NCI-H187 treated with DMSO at 0.1 percent for 48 hours (cell line): ENCODE results near the gene MRM1.

Experiments
- DNase-seq: peaks from one replicate; lab custom pipeline; 2025; lab: John Stamatoyannopoulos, UW

Gene MRM1

DNA sequence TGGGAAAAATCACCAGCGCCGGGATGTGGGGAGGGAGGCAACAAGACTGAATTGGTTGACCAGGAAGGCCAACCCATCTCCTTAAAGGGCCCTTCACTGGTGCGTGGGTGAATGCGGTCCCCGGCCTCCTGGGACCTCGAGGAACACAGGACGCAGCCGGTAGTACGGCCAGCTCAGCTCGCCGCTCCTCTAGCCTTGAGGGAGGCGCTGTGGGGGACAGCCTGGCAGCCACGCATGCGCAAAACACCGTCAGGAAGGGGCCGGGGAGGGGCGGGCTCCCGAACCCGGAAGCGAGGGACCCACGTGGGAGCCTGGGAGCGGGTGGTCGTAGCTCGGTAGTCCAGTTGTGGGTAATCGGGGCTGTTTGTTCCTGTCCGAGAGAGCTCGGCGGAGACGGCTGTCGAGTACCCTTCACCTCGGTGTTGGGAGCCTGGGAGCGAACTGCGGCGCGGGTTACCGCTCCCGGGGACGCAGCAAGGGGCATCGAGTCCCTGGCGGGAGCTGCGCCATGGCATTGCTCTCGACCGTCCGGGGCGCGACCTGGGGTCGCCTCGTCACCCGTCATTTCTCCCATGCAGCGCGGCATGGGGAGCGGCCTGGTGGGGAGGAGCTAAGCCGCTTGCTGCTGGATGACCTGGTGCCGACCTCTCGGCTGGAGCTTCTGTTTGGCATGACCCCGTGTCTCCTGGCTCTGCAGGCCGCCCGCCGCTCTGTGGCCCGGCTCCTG is at the start of gene MRM1:
TSS of gene MRM1 (plus strand) at position 281 of the 727 bp plus-strand sequence. CDS start at position 509, 228 bp downstream.
- peak; percentile 11 for DNase-seq

DNA sequence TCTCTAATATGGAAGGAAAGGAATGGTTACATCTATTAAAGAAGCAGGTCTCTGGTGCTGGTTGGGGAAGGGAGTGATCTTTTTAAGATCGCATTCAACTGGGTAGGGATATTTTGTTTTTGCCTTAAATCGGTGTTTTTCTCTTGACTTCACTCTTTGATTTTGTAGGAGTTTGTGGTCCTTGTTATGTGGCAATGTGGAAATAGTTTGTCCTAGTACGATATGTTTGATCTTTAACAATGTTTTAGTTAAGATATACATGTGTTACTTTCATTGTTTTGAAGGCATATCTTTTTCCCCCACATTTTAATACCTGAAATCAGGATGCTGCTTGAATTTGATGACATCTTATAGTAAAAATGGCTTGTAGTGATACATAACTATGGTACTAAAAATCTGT is 47.9 kb upstream of the MRM1 start:
- no peak for DNase-seq

- DNase-seq: no peak
Observed at GRCh38 chr17:36566081-36566480, 35.3 kb upstream of the MRM1 start.

DNA sequence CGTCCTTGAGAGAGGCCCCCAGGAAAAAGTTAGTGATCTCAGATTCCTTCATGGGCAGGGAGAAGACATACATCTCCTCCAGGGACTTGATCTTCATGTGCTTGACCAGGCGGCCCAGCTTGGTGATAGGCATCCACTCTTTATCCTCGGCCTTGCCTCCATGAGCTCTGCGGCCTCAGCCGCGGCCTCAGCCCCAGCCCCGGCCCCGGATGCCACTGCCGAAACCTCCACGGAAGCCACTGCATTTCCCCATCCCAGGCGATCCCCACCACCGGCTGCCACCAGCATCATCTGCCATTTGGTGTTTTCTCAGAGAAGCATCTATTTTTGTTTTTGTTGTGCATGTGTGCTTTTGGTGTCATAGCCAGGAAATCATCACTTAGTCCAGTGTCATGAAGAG is 26.4 kb upstream of the MRM1 start:
- no peak for DNase-seq

DNA sequence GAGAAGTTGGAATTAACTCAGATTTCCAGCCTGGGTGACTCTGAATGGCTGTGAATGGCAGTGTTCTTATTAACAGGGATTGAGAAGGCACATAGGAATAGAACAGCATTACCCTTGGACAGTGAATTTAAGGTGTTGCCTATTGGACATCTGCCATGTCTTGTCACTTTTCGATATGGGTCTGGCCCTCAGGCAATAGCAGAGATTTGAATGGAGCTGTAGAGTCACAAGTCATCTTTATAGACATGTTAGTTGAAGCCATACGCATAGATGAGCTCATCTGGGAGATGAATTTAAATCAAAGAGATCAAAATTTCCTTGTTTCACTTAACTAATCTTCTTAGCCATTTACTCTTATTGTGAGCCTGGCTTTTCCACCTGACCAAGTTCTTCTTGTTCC is 24.6 kb upstream of the MRM1 start:
- no peak for DNase-seq

- no peak for DNase-seq
Observed at GRCh38 chr17:36578671-36579070, 22.7 kb upstream of the MRM1 start.

GRCh38 chr17:36583787-36584186 is 17.6 kb upstream of the MRM1 start:
- no peak for DNase-seq

DNA sequence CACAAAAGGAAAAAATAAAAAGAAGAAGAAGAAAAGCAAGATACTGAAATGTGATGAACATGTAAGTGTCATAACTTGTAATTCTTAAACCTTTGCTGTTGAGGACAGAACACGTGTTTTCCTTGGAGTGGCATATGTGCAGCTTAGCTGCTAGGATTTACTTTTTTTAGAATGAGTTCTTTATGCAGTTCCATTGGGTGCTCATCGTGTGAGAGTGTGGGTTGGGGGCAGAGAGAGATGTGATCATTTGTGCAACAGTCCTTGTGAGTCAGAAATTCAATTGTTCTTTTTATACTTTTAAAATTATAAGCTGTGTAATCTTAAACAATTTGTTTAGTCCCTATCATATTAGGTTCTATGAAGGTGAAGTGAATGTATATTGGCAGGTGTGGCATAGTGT is 15.2 kb upstream of the MRM1 start:
- no peak for DNase-seq

DNA sequence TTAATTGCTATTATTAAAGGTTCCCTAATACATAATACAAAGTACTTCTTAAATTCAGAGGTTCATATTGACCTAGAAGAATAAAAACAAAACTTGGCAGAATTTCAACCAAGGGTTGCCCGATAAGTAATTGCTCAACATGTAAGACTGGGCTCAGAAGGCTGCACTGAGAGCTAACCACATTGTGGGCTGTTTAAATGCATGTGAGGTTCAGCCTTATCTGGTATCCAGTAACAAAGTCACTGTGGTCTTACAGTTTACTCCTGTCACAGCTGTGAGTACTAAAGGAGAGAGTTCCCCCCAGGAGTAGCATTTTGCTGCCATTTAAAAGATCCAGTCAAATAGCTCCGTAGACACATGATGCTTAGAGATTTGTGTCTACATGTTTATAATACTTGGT is 11.3 kb upstream of the MRM1 start:
- no peak for DNase-seq

GRCh38 chr17:36591434-36592315 is 9.7 kb upstream of the MRM1 start, which contains the start of gene DHRS11:
Gene DHRS11, plus strand, starts transcription at chr17:36591879. Its CDS starts 131 bp downstream, at chr17:36592010.
- DNase-seq: peak; percentile 18

GRCh38 chr17:36592316-36592715 is 9.1 kb upstream of the MRM1 start:
- no peak for DNase-seq

- DNase-seq: peak; percentile 28
Observed at GRCh38 chr17:36592716-36593321, 8.6 kb upstream of the MRM1 start.

- DNase-seq: no peak
Observed at GRCh38 chr17:36593656-36594316, 7.6 kb upstream of the MRM1 start.

DNA sequence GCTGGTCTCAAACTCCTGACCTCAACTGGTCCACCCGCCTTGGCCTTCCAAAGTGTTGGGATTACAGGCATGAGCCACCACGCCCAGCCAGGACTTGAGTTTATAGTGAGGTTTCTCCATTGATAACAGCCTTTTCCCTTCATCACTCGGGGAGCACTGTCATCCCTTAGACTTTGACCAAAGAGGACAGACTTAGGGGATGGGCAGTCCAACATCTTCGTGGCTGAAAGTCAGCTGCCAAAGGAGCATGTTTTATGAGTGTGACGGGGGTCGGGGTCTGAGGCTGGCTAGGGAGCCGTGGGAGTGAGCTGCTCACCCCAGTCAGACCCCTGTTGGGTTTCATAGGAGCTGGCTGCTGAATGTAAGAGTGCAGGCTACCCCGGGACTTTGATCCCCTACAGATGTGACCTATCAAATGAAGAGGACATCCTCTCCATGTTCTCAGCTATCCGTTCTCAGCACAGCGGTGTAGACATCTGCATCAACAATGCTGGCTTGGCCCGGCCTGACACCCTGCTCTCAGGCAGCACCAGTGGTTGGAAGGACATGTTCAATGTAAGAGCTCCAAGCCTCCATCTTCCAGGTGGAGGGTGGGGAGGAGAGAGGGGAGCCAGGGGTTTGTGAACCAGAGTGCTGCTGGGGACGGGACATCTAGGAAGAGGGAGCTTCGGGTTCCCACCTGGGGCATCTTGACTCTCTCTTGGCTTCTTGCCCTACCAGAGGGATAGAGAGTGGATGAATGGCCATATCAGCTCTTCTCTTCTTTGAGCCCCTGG is 6.6 kb upstream of the MRM1 start:
- DNase-seq: no peak

DNA sequence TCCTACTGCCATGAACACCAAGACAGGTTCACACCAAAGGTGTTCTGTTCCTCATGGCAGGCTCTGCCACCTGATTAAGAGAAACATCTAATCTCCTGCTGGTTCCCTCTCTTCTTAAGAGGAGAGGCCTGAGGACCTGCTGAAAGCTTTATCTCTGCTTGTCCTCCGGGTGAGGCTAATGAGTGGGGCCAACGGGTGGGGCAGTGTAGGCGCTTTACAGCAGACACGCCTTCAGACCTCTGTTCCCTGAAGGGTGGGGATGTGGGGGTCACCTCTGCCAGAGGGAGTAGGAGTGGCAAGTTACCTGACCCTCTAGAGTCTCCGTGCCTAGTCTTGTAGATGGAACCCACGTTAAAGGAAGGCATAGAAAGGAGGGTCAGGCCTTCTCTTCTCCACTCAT is 4.2 kb upstream of the MRM1 start:
- DNase-seq: no peak

DNA sequence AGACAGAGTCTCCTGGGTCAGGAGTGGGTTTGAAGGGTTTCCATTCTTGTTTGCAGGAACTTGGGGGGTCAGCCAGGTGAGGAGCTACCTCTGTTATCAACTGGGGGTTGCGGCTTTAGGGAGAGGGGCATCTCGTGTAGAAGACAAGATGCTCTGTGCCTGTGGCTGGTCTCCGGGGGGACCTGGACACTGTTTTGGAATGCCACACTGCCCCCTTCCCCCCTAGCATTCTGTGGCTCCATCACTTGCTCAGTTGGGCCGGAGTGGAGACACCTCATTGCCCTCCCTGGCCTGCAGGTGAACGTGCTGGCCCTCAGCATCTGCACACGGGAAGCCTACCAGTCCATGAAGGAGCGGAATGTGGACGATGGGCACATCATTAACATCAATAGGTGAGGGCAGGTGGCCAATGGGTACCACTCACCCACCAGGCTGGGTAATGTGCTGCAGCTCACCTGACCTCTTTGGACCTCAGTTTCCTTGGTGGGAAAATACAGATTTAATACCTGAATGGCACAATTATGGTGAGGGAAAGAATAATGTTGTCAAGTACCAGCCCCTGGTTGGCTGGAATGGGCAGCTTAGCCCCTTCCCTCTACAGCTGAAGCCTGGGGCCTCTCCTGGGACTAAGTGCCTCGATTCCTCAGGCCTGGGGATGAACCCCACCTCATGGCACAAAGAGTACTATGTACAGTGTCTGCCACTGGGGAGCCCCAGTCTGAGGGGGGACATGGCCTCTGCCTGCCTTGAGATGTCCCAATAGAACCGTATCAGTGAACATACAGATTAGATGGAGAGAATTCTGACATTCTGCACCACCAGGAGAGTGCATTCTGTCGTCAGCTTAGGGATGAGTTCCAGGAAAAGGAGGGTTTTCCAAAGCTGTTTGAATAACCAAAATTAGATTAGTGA is 3.3 kb upstream of the MRM1 start:
- no peak for DNase-seq

DNA sequence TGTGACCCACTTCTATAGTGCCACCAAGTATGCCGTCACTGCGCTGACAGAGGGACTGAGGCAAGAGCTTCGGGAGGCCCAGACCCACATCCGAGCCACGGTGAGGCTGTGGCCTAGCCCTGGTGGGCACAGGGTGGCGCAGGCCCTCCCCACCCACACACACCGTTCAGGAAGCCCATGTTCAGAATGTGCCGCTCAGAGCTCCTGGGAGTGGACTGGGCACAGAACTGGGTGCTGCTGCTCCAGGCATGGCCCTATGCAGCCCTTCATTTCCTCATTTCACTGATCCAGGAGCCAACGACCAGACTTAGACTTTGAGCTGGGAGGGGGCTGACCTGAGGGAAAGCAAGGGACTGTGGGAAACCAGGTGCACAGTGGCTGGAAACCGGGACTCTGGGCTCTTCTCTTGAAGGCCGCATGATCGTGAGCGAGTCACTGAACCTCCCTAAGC is 2.4 kb upstream of the MRM1 start:
- DNase-seq: no peak

- no peak for DNase-seq
Observed at GRCh38 chr17:36599546-36600250, 1.7 kb upstream of the MRM1 start.

- DNase-seq: no peak
Observed at GRCh38 chr17:36600465-36600864, 918 bp upstream of the MRM1 start.

DNA sequence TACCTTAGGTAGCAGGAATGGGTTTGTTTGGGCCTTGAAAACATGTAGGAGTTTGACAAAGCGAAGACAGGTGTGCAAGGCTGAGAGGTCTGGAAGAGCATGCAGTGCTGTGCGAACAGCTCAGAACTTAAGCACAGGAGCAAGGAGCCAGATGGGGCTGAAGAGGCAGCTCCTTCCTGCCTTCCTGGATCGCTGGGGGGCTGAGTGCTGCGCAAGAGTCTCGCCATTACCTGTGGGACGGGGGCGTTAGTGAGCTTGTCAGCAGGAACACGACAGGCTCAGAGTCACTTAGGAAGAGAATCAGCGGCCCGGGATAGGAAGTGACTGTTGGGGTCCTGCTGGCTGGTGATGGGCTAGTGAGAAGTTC is 464 bp upstream of the MRM1 start:
- no peak for DNase-seq
